ENCODE results near the gene LZTFL1.

The LZTFL1 gene

DNA sequence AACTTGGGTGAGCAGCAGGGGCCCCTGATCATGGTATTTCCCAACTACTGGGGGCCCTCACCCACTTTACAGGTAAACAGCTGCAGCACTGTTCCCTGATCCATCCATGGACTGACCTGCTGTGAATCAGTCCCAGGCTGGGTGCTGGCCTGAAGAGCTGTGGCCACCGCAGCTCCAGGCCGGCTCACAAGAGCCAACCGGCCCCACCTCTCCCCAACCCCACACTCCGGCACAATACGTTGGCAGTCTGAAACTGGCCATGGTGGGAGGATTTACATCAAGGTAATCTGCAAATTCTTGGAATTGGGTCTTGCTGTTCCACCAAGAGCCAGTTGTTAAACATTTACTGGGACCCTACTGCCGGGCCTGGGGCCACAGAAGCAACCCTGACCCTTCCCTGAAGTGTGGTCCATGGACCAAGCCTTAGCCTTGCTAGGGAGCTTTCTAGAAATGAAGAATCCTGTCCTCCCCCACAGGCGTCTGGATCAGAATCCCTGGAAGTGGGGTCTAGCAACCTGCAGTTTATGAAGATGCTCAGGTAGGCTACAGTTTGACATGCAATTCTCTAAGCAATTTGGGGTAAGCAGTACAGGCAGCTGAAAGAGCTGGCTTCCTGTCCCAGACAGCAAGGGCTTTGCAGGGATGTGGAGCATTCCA lies 49.3 kb downstream of the LZTFL1 start:
- TF ChIP-seq, protein P1, sequence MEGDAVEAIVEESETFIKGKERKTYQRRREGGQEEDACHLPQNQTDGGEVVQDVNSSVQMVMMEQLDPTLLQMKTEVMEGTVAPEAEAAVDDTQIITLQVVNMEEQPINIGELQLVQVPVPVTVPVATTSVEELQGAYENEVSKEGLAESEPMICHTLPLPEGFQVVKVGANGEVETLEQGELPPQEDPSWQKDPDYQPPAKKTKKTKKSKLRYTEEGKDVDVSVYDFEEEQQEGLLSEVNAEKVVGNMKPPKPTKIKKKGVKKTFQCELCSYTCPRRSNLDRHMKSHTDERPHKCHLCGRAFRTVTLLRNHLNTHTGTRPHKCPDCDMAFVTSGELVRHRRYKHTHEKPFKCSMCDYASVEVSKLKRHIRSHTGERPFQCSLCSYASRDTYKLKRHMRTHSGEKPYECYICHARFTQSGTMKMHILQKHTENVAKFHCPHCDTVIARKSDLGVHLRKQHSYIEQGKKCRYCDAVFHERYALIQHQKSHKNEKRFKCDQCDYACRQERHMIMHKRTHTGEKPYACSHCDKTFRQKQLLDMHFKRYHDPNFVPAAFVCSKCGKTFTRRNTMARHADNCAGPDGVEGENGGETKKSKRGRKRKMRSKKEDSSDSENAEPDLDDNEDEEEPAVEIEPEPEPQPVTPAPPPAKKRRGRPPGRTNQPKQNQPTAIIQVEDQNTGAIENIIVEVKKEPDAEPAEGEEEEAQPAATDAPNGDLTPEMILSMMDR (IDR thresholded peaks at IDR 0.05; ENCODE audit: extremely low read depth, insufficient read depth, missing control alignments), result no peak
- no peak for DNase-seq (ENCODE audit: low spot score)
- in situ Hi-C loops (cut with MboI; ENCODE audit: low pct_unique_long_range_greater_than_20kb, low sequenced_read_pairs, unreplicated experiment), result no loop called here

DNA sequence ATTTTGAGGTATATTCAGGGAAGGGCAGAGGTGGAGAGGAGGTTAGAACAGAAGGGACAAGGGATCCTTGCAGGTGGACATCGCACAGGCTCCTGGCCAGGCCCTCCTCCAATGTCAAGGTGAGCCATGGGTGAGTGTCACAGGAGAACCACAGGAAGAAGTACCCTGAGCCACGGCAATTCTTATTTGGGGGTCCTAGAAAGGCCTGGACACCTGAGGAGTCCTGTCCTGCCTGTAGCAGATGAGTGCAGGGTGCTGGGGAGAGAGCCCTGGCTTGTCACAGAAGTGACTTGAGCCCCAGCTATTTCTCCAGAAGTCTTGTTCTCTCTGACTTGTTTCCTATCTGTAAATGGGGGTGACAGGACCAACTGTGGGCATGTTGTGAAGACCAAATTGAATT lies 49.9 kb downstream of the LZTFL1 start:
- in situ Hi-C loops (cut with MboI; ENCODE audit: low pct_unique_long_range_greater_than_20kb, low sequenced_read_pairs, unreplicated experiment), result no loop called here
- no peak for DNase-seq (ENCODE audit: low spot score)
- TF ChIP-seq, protein P1 (IDR thresholded peaks at IDR 0.05; ENCODE audit: extremely low read depth, insufficient read depth, missing control alignments), result no peak

DNA sequence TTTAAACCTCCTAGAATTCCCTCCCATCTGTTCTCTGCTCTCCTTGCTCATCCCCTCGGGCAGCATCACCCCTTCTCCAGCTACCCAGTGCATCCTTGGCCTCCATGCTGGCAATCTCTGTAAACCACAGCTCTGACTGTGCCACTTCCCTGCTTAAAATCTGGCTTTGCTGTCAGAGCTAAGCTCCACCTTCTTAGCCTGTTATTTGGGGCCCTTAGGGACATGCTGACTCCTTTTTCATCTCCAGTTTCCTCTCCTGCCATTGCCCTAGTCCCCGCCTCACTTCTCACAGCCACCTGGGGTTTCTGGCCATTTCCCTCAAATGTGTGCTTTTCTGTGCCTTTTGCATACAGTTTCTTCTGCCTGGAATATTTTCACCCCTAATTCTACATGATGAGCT lies 51.3 kb downstream of the LZTFL1 start:
- TF ChIP-seq, protein P1 (IDR thresholded peaks at IDR 0.05; ENCODE audit: extremely low read depth, insufficient read depth, missing control alignments), result no peak
- no peak for DNase-seq (ENCODE audit: low spot score)
- in situ Hi-C loops (cut with MboI; ENCODE audit: low pct_unique_long_range_greater_than_20kb, low sequenced_read_pairs, unreplicated experiment), result no loop called here

DNA sequence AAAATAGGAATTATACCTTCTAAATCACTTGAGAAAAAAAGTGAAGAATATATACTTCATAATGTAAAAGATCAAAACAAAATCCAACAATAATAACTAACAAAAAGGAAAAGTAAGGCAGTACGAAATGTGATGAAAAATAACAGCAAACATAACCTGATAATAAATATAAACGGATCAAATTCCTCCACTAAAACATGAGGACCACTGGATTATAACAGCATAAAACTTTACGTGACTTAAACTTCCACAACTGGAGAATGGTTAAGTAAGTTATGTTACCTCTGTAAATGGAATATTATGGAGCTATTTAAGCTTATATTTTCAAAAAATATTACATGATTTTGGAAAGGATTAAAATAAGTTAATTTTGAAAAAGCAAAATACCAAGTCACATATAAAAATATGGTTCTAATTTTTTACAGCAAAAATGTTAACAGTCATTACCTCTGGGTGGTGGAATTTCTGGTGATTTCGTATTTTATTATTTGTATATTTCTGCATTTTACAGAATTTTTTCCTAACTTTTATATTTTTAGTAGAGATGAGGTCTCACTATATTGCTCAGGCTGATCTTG lies 52.6 kb downstream of the LZTFL1 start:
- no peak for DNase-seq (ENCODE audit: low spot score)
- in situ Hi-C loops (cut with MboI; ENCODE audit: low pct_unique_long_range_greater_than_20kb, low sequenced_read_pairs, unreplicated experiment), result no loop called here
- TF ChIP-seq, protein P1 (IDR thresholded peaks at IDR 0.05; ENCODE audit: extremely low read depth, insufficient read depth, missing control alignments), result no peak

DNA sequence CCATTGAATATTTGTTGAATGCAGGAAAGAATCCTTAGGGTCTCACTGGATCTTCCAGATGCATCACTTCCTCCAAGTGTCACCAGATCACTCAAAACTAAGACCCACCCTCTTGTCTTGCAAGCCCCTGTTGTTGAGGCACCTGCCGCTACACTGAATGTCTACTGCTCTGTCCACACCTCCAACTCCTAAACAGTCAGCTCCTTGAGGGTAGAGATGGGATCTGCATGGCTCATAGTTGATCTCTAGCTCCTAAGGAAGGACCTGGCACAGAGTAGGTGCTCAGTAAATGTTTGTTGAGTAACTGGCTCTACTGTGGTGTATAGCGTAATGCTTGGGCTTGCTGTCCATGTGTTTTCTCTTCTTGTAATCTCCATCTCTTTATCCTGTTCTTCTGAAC lies 54.4 kb downstream of the LZTFL1 start:
- in situ Hi-C loops (cut with MboI; ENCODE audit: low pct_unique_long_range_greater_than_20kb, low sequenced_read_pairs, unreplicated experiment), result no loop called here
- TF ChIP-seq, protein P1 (IDR thresholded peaks at IDR 0.05; ENCODE audit: extremely low read depth, insufficient read depth, missing control alignments), result no peak
- DNase-seq (ENCODE audit: low spot score), result no peak

GRCh38 chr3:45786801-45787495 lies 55.0 kb downstream of the LZTFL1 start:
- no peak for DNase-seq (ENCODE audit: low spot score)
- in situ Hi-C loops (cut with MboI; ENCODE audit: low pct_unique_long_range_greater_than_20kb, low sequenced_read_pairs, unreplicated experiment), result no loop called here
- TF ChIP-seq, protein P1 (IDR thresholded peaks at IDR 0.05; ENCODE audit: extremely low read depth, insufficient read depth, missing control alignments), result no peak

Data from GM13977 (cell line).